SH-SY5Y (cell line): ENCODE data around the gene ACSL3.

Experiments
- GATA2 ChIP-seq: IDR thresholded peaks from 2 replicates; pipeline ENCODE4 v1.6.1; 2011; ENCODE audit warnings: mild to moderate bottlenecking, low read depth, low read length
- GATA3 ChIP-seq: IDR thresholded peaks from 2 replicates; pipeline ENCODE4 v1.6.1; 2011; ENCODE audit warnings: low read depth, mild to moderate bottlenecking, low read length, moderate library complexity

- TF ChIP-seq GATA2 = no peak
- TF ChIP-seq GATA3 = no peak
Observed at GRCh38 chr2:222976521-222977061, 115.8 kb downstream of the ACSL3 start.
